ENCODE measurements around the gene PHTF2.

Gene PHTF2

GRCh38 chr7:77878500-77878899 is 79.9 kb downstream of the PHTF2 start:
- TF ChIP-seq CTCF (IDR thresholded peaks at IDR 0.05; ENCODE audit: low read depth, low read length, poor library complexity, severe bottlenecking) (no peak), EZH2phosphoT487 (IDR thresholded peaks at IDR 0.05; ENCODE audit: borderline replicate concordance, low read length) (no peak)
- no peaks in the 10 kb centered on the region for H3K4me1 ChIP-seq (ENCODE audit: control insufficient read depth, low read length)
- H3K79me2 ChIP-seq (ENCODE audit: control insufficient read depth, low read length), result peaks cover 64% of the 10 kb centered on the region
- H4K20me1 ChIP-seq (ENCODE audit: control insufficient read depth, insufficient read depth, low read depth, low read length), result no peaks in the 10 kb centered on the region
- no peak overlapping the region for H3K4me3 ChIP-seq (ENCODE audit: low read length)
- no peak overlapping the region for H3K4me2 ChIP-seq (ENCODE audit: low read length)
- H3K9me2 ChIP-seq (replicated peaks; ENCODE audit: control insufficient read depth, low read length), result no peaks in the 10 kb centered on the region
- H3K9me3 ChIP-seq (ENCODE audit: control insufficient read depth, insufficient read depth, low read length), result no peaks in the 10 kb centered on the region
- H3F3A ChIP-seq (ENCODE audit: control insufficient read depth, insufficient read depth), result no peaks in the 10 kb centered on the region
- peaks cover 12% of the 10 kb centered on the region for H3K36me3 ChIP-seq (ENCODE audit: control insufficient read depth, low read length)
- no peaks in the 10 kb centered on the region for H3K27me3 ChIP-seq (ENCODE audit: control insufficient read depth, low read length)
- H3K27ac ChIP-seq (ENCODE audit: low read depth, low read length), result no peak overlapping the region

- Histone ChIP-seq H3K27ac (ENCODE audit: low read depth, low read length) (no peak overlapping the region), H3K4me3 (ENCODE audit: low read length) (no peak overlapping the region), H4K20me1 (ENCODE audit: control insufficient read depth, insufficient read depth, low read depth, low read length) (no peaks in the 10 kb centered on the region), H3F3A (ENCODE audit: control insufficient read depth, insufficient read depth) (no peaks in the 10 kb centered on the region), H3K4me2 (ENCODE audit: low read length) (no peak overlapping the region), H3K36me3 (ENCODE audit: control insufficient read depth, low read length) (peaks cover 12% of the 10 kb centered on the region), H3K79me2 (ENCODE audit: control insufficient read depth, low read length) (peaks cover 66% of the 10 kb centered on the region), H3K27me3 (ENCODE audit: control insufficient read depth, low read length) (no peaks in the 10 kb centered on the region), H3K9me3 (ENCODE audit: control insufficient read depth, insufficient read depth, low read length) (no peaks in the 10 kb centered on the region), H3K9me2 (replicated peaks; ENCODE audit: control insufficient read depth, low read length) (no peaks in the 10 kb centered on the region), H3K4me1 (ENCODE audit: control insufficient read depth, low read length) (no peaks in the 10 kb centered on the region)
- TF ChIP-seq CTCF (IDR thresholded peaks at IDR 0.05; ENCODE audit: low read depth, low read length, poor library complexity, severe bottlenecking), result no peak
- no peak for TF ChIP-seq EZH2phosphoT487 (IDR thresholded peaks at IDR 0.05; ENCODE audit: borderline replicate concordance, low read length)
These were observed 80.7 kb downstream of the PHTF2 start for GRCh38 chr7:77879272-77879671.

GRCh38 chr7:77881871-77882270 is 83.3 kb downstream of the PHTF2 start:
- Histone ChIP-seq H4K20me1 (ENCODE audit: control insufficient read depth, insufficient read depth, low read depth, low read length) (no peaks in the 10 kb centered on the region), H3K9me3 (ENCODE audit: control insufficient read depth, insufficient read depth, low read length) (no peaks in the 10 kb centered on the region), H3F3A (ENCODE audit: control insufficient read depth, insufficient read depth) (no peaks in the 10 kb centered on the region; the same call in 1 of the 2 replicates), H3K4me3 (ENCODE audit: low read length) (no peak overlapping the region), H3K27me3 (ENCODE audit: control insufficient read depth, low read length) (no peaks in the 10 kb centered on the region), H3K9me2 (replicated peaks; ENCODE audit: control insufficient read depth, low read length) (no peaks in the 10 kb centered on the region), H3K79me2 (ENCODE audit: control insufficient read depth, low read length) (peaks cover 67% of the 10 kb centered on the region), H3K36me3 (ENCODE audit: control insufficient read depth, low read length) (peaks cover 9% of the 10 kb centered on the region; the same call in 1 of the 2 replicates), H3K4me1 (ENCODE audit: control insufficient read depth, low read length) (no peaks in the 10 kb centered on the region), H3K27ac (ENCODE audit: low read depth, low read length) (no peak overlapping the region), H3K4me2 (ENCODE audit: low read length) (no peak overlapping the region)
- TF ChIP-seq EZH2phosphoT487 (IDR thresholded peaks at IDR 0.05; ENCODE audit: borderline replicate concordance, low read length), result no peak
- TF ChIP-seq CTCF (IDR thresholded peaks at IDR 0.05; ENCODE audit: low read depth, low read length, poor library complexity, severe bottlenecking), result no peak
